Fibroblast of the aortic adventitia (primary cell): ENCODE results near the gene NRIP2. TPM values are rescaled to one million over a fixed set of nuclear protein-coding genes. Genes with fewer than 3 reads are reported as not detected.

Experiments used
- DNase-seq: peaks from one replicate; pipeline ENCODE4 v3.0.0-alpha.2; 2010; ENCODE audit warnings: low read depth
- H3K4me3 ChIP-seq: 2 replicates; pipeline ENCODE4 v1.5.1; 2011; ENCODE audit warnings: low read depth, mild to moderate bottlenecking, control low read depth, low read length, moderate library complexity
- CTCF ChIP-seq: IDR thresholded peaks from 2 replicates; pipeline ENCODE4 v1.5.1; 2011; ENCODE audit warnings: mild to moderate bottlenecking, low read length, control low read depth, inconsistent platforms; ENCODE audit not compliant: insufficient read depth
- total RNA-seq: library from RNA; depleted of rRNA; stranded (reverse); fragments of >200 nt; gene quantifications from 2 replicates; pipeline ENCODE4 v1.2.3, GENCODE V29; 2012; ENCODE audit warnings: low replicate concordance

NRIP2 gene
- total RNA-seq, 1 donor, result not detected

- no peak for DNase-seq
- no peak for TF ChIP-seq CTCF
- no peak overlapping the region for H3K4me3 ChIP-seq
Measured at GRCh38 chr12:2801044-2801783, 33.6 kb downstream of the NRIP2 start.

- TF ChIP-seq CTCF, result no peak
- no peak overlapping the region for H3K4me3 ChIP-seq
- no peak for DNase-seq
Measured at GRCh38 chr12:2800046-2800570, 34.7 kb downstream of the NRIP2 start.

- H3K4me3 ChIP-seq, result no peak overlapping the region
- TF ChIP-seq CTCF, result peak; percentile 21
- peak; percentile 53 for DNase-seq
Measured at GRCh38 chr12:2797721-2798418, 37.0 kb downstream of the NRIP2 start.

GRCh38 chr12:2796187-2796666 is 38.6 kb downstream of the NRIP2 start:
- no peak for DNase-seq
- TF ChIP-seq CTCF, result no peak

GRCh38 chr12:2795291-2796186 is 39.3 kb downstream of the NRIP2 start:
- TF ChIP-seq CTCF, result no peak
- peak overlapping the region; percentile 88 for H3K4me3 ChIP-seq
- DNase-seq, result peak; percentile 41

More at GRCh38 chr12:2796187-2796666, 38.6 kb downstream of the NRIP2 start:
- H3K4me3 ChIP-seq, result peak overlapping the region; percentile 88

GRCh38 chr12:2794736-2795289 is 40.0 kb downstream of the NRIP2 start, which contains the start of gene FKBP4:
Gene FKBP4 (plus strand): TSS chr12:2794970. CDS start chr12:2795140, 170 bp downstream.
- peak within 1 kb of the TSS; percentile 88 for H3K4me3 ChIP-seq
- peak; percentile 71 for DNase-seq
- no peak for TF ChIP-seq CTCF
